HT-29 (cell line): ENCODE data around the gene FAM83F. TPM values are rescaled to one million over a fixed set of nuclear protein-coding genes. Genes with fewer than 3 reads are reported as not detected.

Experiments used
- DNase-seq: peaks from one replicate; pipeline ENCODE4 v3.0.0-alpha.2; 2015; ENCODE audit warnings: low spot score
- total RNA-seq: library from RNA; depleted of rRNA; stranded (reverse); fragments of >200 nt; shearing (Covaris generic); gene quantifications from 2 replicates; pipeline ENCODE4 v1.2.3, GENCODE V29; 2014; rRNA removed

FAM83F gene
- total RNA-seq, 1 experiment from 2014 or later: 6.0 TPM

- no peak for DNase-seq
Observed at GRCh38 chr22:40056559-40056958, 61.8 kb downstream of the FAM83F start.

GRCh38 chr22:40057652-40058051, 62.9 kb downstream of the FAM83F start:
- DNase-seq: no peak

GRCh38 chr22:40058265-40058664, 63.5 kb downstream of the FAM83F start:
- no peak for DNase-seq

- no peak for DNase-seq
Observed at GRCh38 chr22:40065981-40066380, 71.2 kb downstream of the FAM83F start.

- no peak for DNase-seq
Observed at GRCh38 chr22:40067639-40068038, 72.9 kb downstream of the FAM83F start.

GRCh38 chr22:40070701-40071100, 75.9 kb downstream of the FAM83F start:
- DNase-seq: no peak

- DNase-seq: no peak
Observed at GRCh38 chr22:40071720-40072119, 77.0 kb downstream of the FAM83F start.

GRCh38 chr22:40076702-40077645, 82.2 kb downstream of the FAM83F start:
- no peak for DNase-seq

GRCh38 chr22:40077646-40078016, 82.9 kb downstream of the FAM83F start:
- DNase-seq: no peak

GRCh38 chr22:40081662-40082061, 86.9 kb downstream of the FAM83F start:
- DNase-seq: no peak

- DNase-seq: no peak
Observed at GRCh38 chr22:40082184-40082583, 87.4 kb downstream of the FAM83F start.

- no peak for DNase-seq
Observed at GRCh38 chr22:40083794-40084193, 89.0 kb downstream of the FAM83F start.

- no peak for DNase-seq
Observed at GRCh38 chr22:40084246-40084645, 89.5 kb downstream of the FAM83F start.

GRCh38 chr22:40088818-40089217, 94.1 kb downstream of the FAM83F start:
- DNase-seq: no peak

Other genes with a start within 250 kb of the FAM83F start
- not detected in 2 replicates for gene ENTHD1, start 101.2 kb upstream of the FAM83F start, total RNA-seq
- gene GRAP2, start 93.9 kb upstream of the FAM83F start, total RNA-seq: not detected in 2 replicates
- gene TMA7B, start 34.6 kb upstream of the FAM83F start, total RNA-seq: not detected in 2 replicates
- 10.5 and 12.2 TPM in 2 replicates for gene TNRC6B, start 183.0 kb downstream of the FAM83F start, total RNA-seq